Measurements from ENCODE around the gene MOB3C.

Gene MOB3C

GRCh38 chr1:46649764-46650163 lies 33.2 kb upstream of the MOB3C start:
- no peaks in the 10 kb centered on the region for H3K4me1 ChIP-seq
- TF ChIP-seq, protein P1, sequence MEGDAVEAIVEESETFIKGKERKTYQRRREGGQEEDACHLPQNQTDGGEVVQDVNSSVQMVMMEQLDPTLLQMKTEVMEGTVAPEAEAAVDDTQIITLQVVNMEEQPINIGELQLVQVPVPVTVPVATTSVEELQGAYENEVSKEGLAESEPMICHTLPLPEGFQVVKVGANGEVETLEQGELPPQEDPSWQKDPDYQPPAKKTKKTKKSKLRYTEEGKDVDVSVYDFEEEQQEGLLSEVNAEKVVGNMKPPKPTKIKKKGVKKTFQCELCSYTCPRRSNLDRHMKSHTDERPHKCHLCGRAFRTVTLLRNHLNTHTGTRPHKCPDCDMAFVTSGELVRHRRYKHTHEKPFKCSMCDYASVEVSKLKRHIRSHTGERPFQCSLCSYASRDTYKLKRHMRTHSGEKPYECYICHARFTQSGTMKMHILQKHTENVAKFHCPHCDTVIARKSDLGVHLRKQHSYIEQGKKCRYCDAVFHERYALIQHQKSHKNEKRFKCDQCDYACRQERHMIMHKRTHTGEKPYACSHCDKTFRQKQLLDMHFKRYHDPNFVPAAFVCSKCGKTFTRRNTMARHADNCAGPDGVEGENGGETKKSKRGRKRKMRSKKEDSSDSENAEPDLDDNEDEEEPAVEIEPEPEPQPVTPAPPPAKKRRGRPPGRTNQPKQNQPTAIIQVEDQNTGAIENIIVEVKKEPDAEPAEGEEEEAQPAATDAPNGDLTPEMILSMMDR (IDR thresholded peaks at IDR 0.05; ENCODE audit: low read depth, low read length), result no peak
- H3K36me3 ChIP-seq, result no peaks in the 10 kb centered on the region
- H3K27me3 ChIP-seq, result no peaks in the 10 kb centered on the region
- no peak overlapping the region for H3K4me3 ChIP-seq (ENCODE audit: low read depth, low read length)
- DNase-seq, result no peak
- no peaks in the 10 kb centered on the region for H3K9me3 ChIP-seq

- H3K36me3 ChIP-seq, result no peaks in the 10 kb centered on the region
- no peaks in the 10 kb centered on the region for H3K9me3 ChIP-seq
- H3K27me3 ChIP-seq, result no peaks in the 10 kb centered on the region
- no peaks in the 10 kb centered on the region for H3K4me1 ChIP-seq
- TF ChIP-seq, protein P1 (IDR thresholded peaks at IDR 0.05; ENCODE audit: low read depth, low read length), result no peak
- DNase-seq, result no peak
- no peak overlapping the region for H3K4me3 ChIP-seq (ENCODE audit: low read depth, low read length)
Measured at GRCh38 chr1:46647611-46648010, 31.0 kb upstream of the MOB3C start.

- TF ChIP-seq, protein P1 (IDR thresholded peaks at IDR 0.05; ENCODE audit: low read depth, low read length), result no peak
- Histone ChIP-seq H3K36me3 (no peaks in the 10 kb centered on the region), H3K9me3 (no peaks in the 10 kb centered on the region), H3K4me3 (ENCODE audit: low read depth, low read length) (no peak overlapping the region), H3K27me3 (no peaks in the 10 kb centered on the region), H3K4me1 (no peaks in the 10 kb centered on the region)
- DNase-seq, result no peak
Measured at GRCh38 chr1:46646844-46647243, 30.2 kb upstream of the MOB3C start.

DNA sequence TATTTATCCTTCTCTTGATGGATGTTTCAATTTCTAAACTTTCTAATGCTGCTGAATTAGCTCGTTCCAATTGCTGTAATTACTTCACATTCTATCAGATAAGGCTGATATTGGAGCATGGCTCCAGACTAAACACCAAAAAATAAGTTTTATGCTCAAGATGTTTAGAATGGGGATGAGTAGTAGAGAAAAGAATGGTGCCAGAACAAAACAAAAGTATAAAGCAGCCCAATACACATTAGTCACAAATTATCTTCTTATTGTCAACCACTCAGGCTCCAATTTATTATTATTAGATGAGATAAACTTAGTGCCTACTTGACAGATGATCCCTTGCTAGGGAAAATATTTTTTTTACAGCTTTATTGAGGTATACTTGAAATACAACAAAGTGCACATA lies 29.7 kb upstream of the MOB3C start:
- no peaks in the 10 kb centered on the region for H3K27me3 ChIP-seq
- no peaks in the 10 kb centered on the region for H3K9me3 ChIP-seq
- TF ChIP-seq, protein P1 (IDR thresholded peaks at IDR 0.05; ENCODE audit: low read depth, low read length), result no peak
- H3K4me1 ChIP-seq, result no peaks in the 10 kb centered on the region
- no peaks in the 10 kb centered on the region for H3K36me3 ChIP-seq
- no peak for DNase-seq
- H3K4me3 ChIP-seq (ENCODE audit: low read depth, low read length), result no peak overlapping the region

- Histone ChIP-seq H3K36me3 (no peaks in the 10 kb centered on the region), H3K9me3 (no peaks in the 10 kb centered on the region), H3K27me3 (no peaks in the 10 kb centered on the region), H3K4me3 (ENCODE audit: low read depth, low read length) (no peak overlapping the region), H3K4me1 (no peaks in the 10 kb centered on the region)
- TF ChIP-seq, protein P1 (IDR thresholded peaks at IDR 0.05; ENCODE audit: low read depth, low read length), result no peak
- no peak for DNase-seq
Measured at GRCh38 chr1:46645815-46646214, 29.2 kb upstream of the MOB3C start.

GRCh38 chr1:46643368-46643775 lies 26.8 kb upstream of the MOB3C start:
- Histone ChIP-seq H3K36me3 (no peaks in the 10 kb centered on the region), H3K27me3 (no peaks in the 10 kb centered on the region), H3K4me3 (ENCODE audit: low read depth, low read length) (no peak overlapping the region), H3K4me1 (no peaks in the 10 kb centered on the region), H3K9me3 (no peaks in the 10 kb centered on the region)
- no peak for DNase-seq
- TF ChIP-seq, protein P1 (IDR thresholded peaks at IDR 0.05; ENCODE audit: low read depth, low read length), result no peak

All from BE2C (cell line).